ENCODE results near the gene TIGIT.

The TIGIT gene

DNA sequence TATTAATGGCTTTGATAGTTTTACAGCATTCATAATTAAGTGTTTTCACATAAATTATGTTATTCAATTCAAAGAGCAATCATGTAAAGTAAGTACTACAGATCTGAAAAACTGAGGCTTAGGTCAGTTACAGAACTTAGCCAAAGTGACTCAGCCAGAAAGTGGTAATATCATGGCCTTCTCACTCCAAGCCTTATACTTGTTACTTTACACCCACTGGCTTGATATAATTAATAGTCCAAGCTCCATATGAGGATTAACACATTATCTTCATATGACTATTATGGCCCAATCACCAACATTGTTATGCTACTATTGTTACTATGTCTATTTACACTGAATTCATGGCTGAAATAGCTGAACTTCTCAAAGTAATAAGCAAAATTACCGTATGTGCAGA, 50.7 kb downstream of the TIGIT start:
- no peak for DNase-seq
- peaks cover 13% of the 10 kb centered on the region for H3K27me3 ChIP-seq (ENCODE audit: insufficient read depth, low read depth, severe bottlenecking)
- H3K9me3 ChIP-seq (ENCODE audit: severe bottlenecking): no peaks in the 10 kb centered on the region
- H3K4me3 ChIP-seq (ENCODE audit: low read depth, low read length): no peak overlapping the region
- no peak overlapping the region for H3K27ac ChIP-seq
- TF ChIP-seq, protein P1, sequence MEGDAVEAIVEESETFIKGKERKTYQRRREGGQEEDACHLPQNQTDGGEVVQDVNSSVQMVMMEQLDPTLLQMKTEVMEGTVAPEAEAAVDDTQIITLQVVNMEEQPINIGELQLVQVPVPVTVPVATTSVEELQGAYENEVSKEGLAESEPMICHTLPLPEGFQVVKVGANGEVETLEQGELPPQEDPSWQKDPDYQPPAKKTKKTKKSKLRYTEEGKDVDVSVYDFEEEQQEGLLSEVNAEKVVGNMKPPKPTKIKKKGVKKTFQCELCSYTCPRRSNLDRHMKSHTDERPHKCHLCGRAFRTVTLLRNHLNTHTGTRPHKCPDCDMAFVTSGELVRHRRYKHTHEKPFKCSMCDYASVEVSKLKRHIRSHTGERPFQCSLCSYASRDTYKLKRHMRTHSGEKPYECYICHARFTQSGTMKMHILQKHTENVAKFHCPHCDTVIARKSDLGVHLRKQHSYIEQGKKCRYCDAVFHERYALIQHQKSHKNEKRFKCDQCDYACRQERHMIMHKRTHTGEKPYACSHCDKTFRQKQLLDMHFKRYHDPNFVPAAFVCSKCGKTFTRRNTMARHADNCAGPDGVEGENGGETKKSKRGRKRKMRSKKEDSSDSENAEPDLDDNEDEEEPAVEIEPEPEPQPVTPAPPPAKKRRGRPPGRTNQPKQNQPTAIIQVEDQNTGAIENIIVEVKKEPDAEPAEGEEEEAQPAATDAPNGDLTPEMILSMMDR (IDR thresholded peaks at IDR 0.05; ENCODE audit: low read depth, low read length): no peak
- no peaks in the 10 kb centered on the region for H3K36me3 ChIP-seq

DNA sequence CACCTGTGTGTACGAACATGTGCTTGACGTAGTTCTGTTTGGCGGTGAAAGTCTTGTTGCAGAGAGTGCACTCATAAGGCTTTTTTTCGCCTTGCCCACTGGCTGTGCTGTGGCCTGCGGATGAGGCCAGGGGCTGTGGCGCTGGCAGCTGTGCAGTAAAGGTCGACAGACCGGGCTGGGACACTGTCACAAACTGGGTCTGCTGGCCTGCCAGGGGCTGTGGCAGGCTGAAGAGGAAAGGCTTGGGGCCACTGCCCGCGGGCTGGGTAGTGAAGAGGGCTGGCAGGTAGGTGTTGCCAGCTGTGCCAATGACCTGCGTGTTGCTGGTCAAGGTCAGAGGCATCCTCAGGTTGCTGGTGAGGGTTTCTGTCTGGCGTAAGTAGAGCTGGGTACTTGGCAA, 56.4 kb downstream of the TIGIT start:
- peaks cover 4% of the 10 kb centered on the region for H3K27me3 ChIP-seq (ENCODE audit: insufficient read depth, low read depth, severe bottlenecking)
- no peak overlapping the region for H3K27ac ChIP-seq
- H3K36me3 ChIP-seq: no peaks in the 10 kb centered on the region
- TF ChIP-seq, protein P1 (IDR thresholded peaks at IDR 0.05; ENCODE audit: low read depth, low read length): no peak
- H3K4me3 ChIP-seq (ENCODE audit: low read depth, low read length): no peak overlapping the region
- no peak for DNase-seq
- H3K9me3 ChIP-seq (ENCODE audit: severe bottlenecking): no peaks in the 10 kb centered on the region

DNA sequence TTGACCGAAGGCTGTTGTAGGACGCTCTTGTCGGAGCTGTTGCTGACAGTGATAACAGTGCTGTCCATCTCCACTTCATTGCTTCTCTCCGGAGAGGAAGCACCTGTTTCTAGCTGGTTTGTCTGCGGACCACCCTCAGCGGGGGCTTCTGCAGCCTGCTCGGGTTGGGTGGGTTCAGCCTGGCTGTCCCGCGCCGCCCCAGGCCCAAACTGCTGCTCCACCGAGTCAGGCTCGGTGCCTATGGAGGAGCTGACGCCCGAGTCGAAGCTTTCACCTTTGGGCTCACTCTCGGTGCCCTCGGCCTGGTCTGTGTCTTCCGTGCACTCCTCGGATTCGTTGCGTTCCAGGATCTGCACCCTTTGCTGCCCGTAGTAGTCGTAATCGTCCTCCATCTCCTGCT, 56.9 kb downstream of the TIGIT start:
- Histone ChIP-seq H3K9me3 (ENCODE audit: severe bottlenecking) (no peaks in the 10 kb centered on the region), H3K36me3 (no peaks in the 10 kb centered on the region), H3K27me3 (ENCODE audit: insufficient read depth, low read depth, severe bottlenecking) (peaks cover 4% of the 10 kb centered on the region), H3K4me3 (ENCODE audit: low read depth, low read length) (no peak overlapping the region), H3K27ac (no peak overlapping the region)
- TF ChIP-seq, protein P1 (IDR thresholded peaks at IDR 0.05; ENCODE audit: low read depth, low read length): no peak
- DNase-seq: no peak

DNA sequence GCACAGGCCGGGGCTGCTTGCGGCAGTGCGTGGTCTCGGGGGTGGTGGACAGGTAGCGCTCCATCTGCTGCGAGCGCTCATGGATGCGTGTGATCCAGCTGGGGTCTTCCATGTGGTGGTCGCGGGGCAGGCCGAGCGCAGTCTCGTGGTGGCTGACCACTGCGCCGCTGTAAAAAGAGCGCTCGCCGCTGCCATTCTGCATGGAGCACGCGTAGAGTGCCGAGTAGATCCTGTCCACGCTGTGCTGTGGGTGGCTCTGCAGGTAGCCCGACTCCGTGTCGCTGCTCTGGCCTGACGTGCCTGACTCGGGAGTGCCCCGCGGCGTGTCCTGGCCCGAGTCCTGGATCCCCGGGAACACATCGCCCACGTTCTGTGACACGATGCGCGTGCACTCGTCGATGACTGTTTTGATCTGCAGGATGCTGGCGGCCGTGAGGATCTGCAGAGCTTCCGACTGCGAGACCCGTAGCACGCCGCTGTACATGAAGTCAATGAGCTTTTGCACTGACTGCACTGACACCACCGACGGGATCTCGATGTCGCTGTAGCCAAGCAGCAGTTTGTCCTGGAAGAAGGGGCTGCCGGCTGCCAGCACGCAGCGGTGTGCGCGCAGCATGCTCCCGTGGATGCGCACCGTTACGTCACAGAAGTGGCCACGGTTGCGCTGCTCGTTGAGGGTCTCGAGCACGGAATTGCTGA, 57.4 kb downstream of the TIGIT start:
- Histone ChIP-seq H3K9me3 (ENCODE audit: severe bottlenecking) (no peaks in the 10 kb centered on the region), H3K36me3 (no peaks in the 10 kb centered on the region), H3K27me3 (ENCODE audit: insufficient read depth, low read depth, severe bottlenecking) (peaks cover 4% of the 10 kb centered on the region), H3K27ac (no peak overlapping the region), H3K4me3 (ENCODE audit: low read depth, low read length) (no peak overlapping the region)
- TF ChIP-seq, protein P1 (IDR thresholded peaks at IDR 0.05; ENCODE audit: low read depth, low read length): no peak
- DNase-seq: no peak

DNA sequence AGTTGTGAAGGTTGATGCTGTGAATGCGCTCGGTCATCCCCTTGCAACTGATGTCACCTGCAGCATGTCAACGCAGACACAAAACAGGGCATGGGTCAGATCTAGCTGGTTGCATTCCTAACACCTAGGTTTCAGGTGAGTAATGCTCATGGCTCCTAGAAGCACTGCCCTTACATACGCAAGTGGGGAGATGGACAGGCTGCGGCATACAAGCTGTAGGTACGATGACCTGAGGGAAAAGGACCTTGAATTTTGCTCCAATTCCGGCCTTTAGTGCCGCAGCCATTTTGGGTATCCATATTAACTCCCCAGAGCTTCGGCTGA, 58.0 kb downstream of the TIGIT start:
- Histone ChIP-seq H3K27ac (no peak overlapping the region), H3K9me3 (ENCODE audit: severe bottlenecking) (no peaks in the 10 kb centered on the region), H3K36me3 (no peaks in the 10 kb centered on the region), H3K27me3 (ENCODE audit: insufficient read depth, low read depth, severe bottlenecking) (peaks cover 4% of the 10 kb centered on the region), H3K4me3 (ENCODE audit: low read depth, low read length) (no peak overlapping the region)
- TF ChIP-seq, protein P1 (IDR thresholded peaks at IDR 0.05; ENCODE audit: low read depth, low read length): no peak
- DNase-seq: no peak

DNA sequence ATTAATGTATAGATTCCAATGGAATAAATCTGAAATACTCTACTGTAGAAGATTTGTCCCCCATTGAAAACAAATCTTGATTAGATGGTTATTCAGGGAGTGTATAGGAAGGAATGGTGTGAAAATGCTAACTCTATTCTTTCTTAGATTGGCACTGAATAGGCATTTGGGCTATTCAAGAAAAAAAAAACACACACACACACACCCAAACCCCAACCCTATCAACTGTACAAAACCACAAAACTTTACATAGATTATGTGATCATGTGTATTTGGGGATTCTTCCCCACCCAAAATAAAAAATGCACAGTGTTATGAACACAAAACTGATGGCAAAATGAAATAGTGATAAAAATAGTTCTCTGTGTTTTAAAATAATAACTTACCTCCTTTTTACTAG, 61.8 kb downstream of the TIGIT start:
- Histone ChIP-seq H3K27ac (no peak overlapping the region), H3K36me3 (no peaks in the 10 kb centered on the region), H3K27me3 (ENCODE audit: insufficient read depth, low read depth, severe bottlenecking) (peaks cover 3% of the 10 kb centered on the region), H3K9me3 (ENCODE audit: severe bottlenecking) (no peaks in the 10 kb centered on the region), H3K4me3 (ENCODE audit: low read depth, low read length) (no peak overlapping the region)
- no peak for DNase-seq
- TF ChIP-seq, protein P1 (IDR thresholded peaks at IDR 0.05; ENCODE audit: low read depth, low read length): no peak
